Measurements from ENCODE around the gene GFRA1. TPM values are rescaled to one million over a fixed set of nuclear protein-coding genes. Genes with fewer than 3 reads are reported as not detected.

GFRA1 gene
- polyA plus RNA-seq, 1 of the 3 experiments (the other 2 are of a cell fraction): 1.6 TPM

GRCh38 chr10:116115797-116116196 is 157.2 kb downstream of the GFRA1 start:
- 44% methylated on average over 5 of the region's 5 CpGs for WGBS (ENCODE audit: low lambda C conversion rate)
- Histone ChIP-seq H3F3A (replicated peaks; ENCODE audit: insufficient read depth) (no peaks in the 10 kb centered on the region), H3K4me2 (no peak overlapping the region), H3K9me3 (no peaks in the 10 kb centered on the region), H3K79me2 (ENCODE audit: insufficient read depth) (no peaks in the 10 kb centered on the region), H3K27me3 (ENCODE audit: insufficient read depth) (no peaks in the 10 kb centered on the region), H3K36me3 (replicated peaks in 1 of 2; ENCODE audit: control insufficient read depth in 1 of 2, insufficient read depth in 2 of 2, low read length in 1 of 2) (no peaks in the 10 kb centered on the region), H3K9me2 (no peaks in the 10 kb centered on the region), H3K27ac (ENCODE audit: low read depth in 2 of 2, low read length in 1 of 2) (no peak overlapping the region), H3K9ac (no peak overlapping the region), H4K20me1 (ENCODE audit: insufficient read depth) (no peaks in the 10 kb centered on the region), H3K4me1 (ENCODE audit: control insufficient read depth in 1 of 2, insufficient read depth in 2 of 2, low read depth in 1 of 2, low read length in 1 of 2) (no peaks in the 10 kb centered on the region; a peak in 1 of 4 replicates), H2AFZ (ENCODE audit: low read depth) (no peak overlapping the region), H3K4me3 (ENCODE audit: low read depth in 2 of 2, low read length in 1 of 2) (no peak overlapping the region)
- CTCF ChIA-PET: interaction anchor here (0.6 kb wide), 1 partner anchor 51 kb away, joined by 3 read pairs; no protein-coding TSS in a partner anchor
- TF ChIP-seq ZBTB33 (IDR thresholded peaks at IDR 0.05; ENCODE audit: borderline replicate concordance, low read depth): no peak
- TF ChIP-seq RCOR1 (IDR thresholded peaks at IDR 0.05; ENCODE audit: low read length): no peak
- no peak for TF ChIP-seq MAX (IDR thresholded peaks at IDR 0.05; ENCODE audit: low read depth)
- no peak for TF ChIP-seq ELF1 (IDR thresholded peaks at IDR 0.05)
- TF ChIP-seq EP300 (IDR thresholded peaks at IDR 0.05; ENCODE audit: borderline replicate concordance in 1 of 2, low read depth in 1 of 2, low read length in 1 of 2): no peak
- TF ChIP-seq REST (IDR thresholded peaks at IDR 0.05; ENCODE audit: low read depth, low read length): no peak
- no peak for TF ChIP-seq FOXJ3 (CRISPR knock-in tag; IDR thresholded peaks at IDR 0.05)
- no peak for TF ChIP-seq SMC3 (IDR thresholded peaks at IDR 0.05; ENCODE audit: low read depth, low read length)
- no peak for TF ChIP-seq IRF3 (IDR thresholded peaks at IDR 0.05; ENCODE audit: low read depth, low read length)
- no peak for TF ChIP-seq TCF12 (IDR thresholded peaks at IDR 0.05)
- TF ChIP-seq JUND (IDR thresholded peaks at IDR 0.05): no peak
- no peak for TF ChIP-seq GABPA (IDR thresholded peaks at IDR 0.05; ENCODE audit: low read depth)
- no peak for TF ChIP-seq SIN3A (IDR thresholded peaks at IDR 0.05; ENCODE audit: borderline replicate concordance, low read depth, low read length)
- TF ChIP-seq USF2 (IDR thresholded peaks at IDR 0.05; ENCODE audit: borderline replicate concordance, low read depth, low read length): no peak
- no peak for TF ChIP-seq PBX3 (IDR thresholded peaks at IDR 0.05)
- no peak for TF ChIP-seq YY1 (IDR thresholded peaks at IDR 0.05; ENCODE audit: low read depth)
- TF ChIP-seq POLR2AphosphoS5 (IDR thresholded peaks at IDR 0.05; ENCODE audit: low read depth, low read length): no peak
- TF ChIP-seq EZH2phosphoT487 (IDR thresholded peaks at IDR 0.05; ENCODE audit: borderline replicate concordance, low read depth): no peak
- no peak for TF ChIP-seq RAD21 (IDR thresholded peaks at IDR 0.05; ENCODE audit: low read length)
- POLR2A ChIA-PET: no interaction called here
- DNase-seq: no peak

Measured in SK-N-SH (cell line).